Measurements from ENCODE around the gene COPS4.
"Not testable (repeated sequence)": the region's sequence is repeated elsewhere in the genome, so short reads cannot be mapped to it uniquely, and the experiment has no call there.

The COPS4 gene

GRCh38 chr4:83084956-83085355 lies 50.0 kb downstream of the COPS4 start:
- peak; percentile 26 for DNase-seq
- not testable (repeated sequence) for H4K91ac ChIP-seq (ENCODE audit: low read depth, low read length); H3K4ac ChIP-seq (ENCODE audit: low read depth, low read length); H3K79me1 ChIP-seq (ENCODE audit: low read length); H2BK120ac ChIP-seq (ENCODE audit: insufficient read depth, low read length, poor library complexity); H4K12ac ChIP-seq (ENCODE audit: low read depth, low read length); H2AK5ac ChIP-seq (ENCODE audit: low read length); H3K36me3 ChIP-seq (ENCODE audit: control insufficient read depth in 1 of 2, insufficient read depth in 2 of 2, low read length in 2 of 2); H3K9ac ChIP-seq (ENCODE audit: low read length); H3K9me3 ChIP-seq (ENCODE audit: insufficient read depth, low read depth, low read length); H3K4me2 ChIP-seq (ENCODE audit: low read length); H2AFZ ChIP-seq (ENCODE audit: insufficient read depth, low read length, poor library complexity); H3K23ac ChIP-seq (ENCODE audit: low read length); H2BK12ac ChIP-seq (ENCODE audit: low read length); H3K14ac ChIP-seq (ENCODE audit: low read length); H4K8ac ChIP-seq (ENCODE audit: low read depth, low read length); H3K18ac ChIP-seq (ENCODE audit: low read length); H3K27me3 ChIP-seq (ENCODE audit: insufficient read depth, low read length); H3K4me3 ChIP-seq (ENCODE audit: low read depth, low read length); H3K27ac ChIP-seq (ENCODE audit: low read depth, low read length); H3K4me1 ChIP-seq (ENCODE audit: control insufficient read depth in 1 of 2, insufficient read depth in 2 of 2, low read length in 2 of 2); H3K79me2 ChIP-seq (ENCODE audit: control insufficient read depth, insufficient read depth, low read length, poor library complexity); H2BK5ac ChIP-seq (ENCODE audit: low read depth, low read length, poor library complexity)
- no CpG with 5 or more reads among the region's 12 CpGs for WGBS (ENCODE audit: extremely low coverage, insufficient coverage, insufficient read length)

- H2BK12ac ChIP-seq (ENCODE audit: low read length) = no peak overlapping the region
- peaks cover 2 to 3% of the 10 kb centered on the region in 2 experiments for H3K36me3 ChIP-seq (ENCODE audit: control insufficient read depth in 1 of 2, insufficient read depth in 2 of 2, low read length in 2 of 2)
- no peak overlapping the region for H3K27ac ChIP-seq (ENCODE audit: low read depth, low read length)
- no peak overlapping the region for H2BK5ac ChIP-seq (ENCODE audit: low read depth, low read length, poor library complexity)
- H4K12ac ChIP-seq (ENCODE audit: low read depth, low read length) = no peak overlapping the region
- no peak overlapping the region for H2AK5ac ChIP-seq (ENCODE audit: low read length)
- no peak overlapping the region for H4K8ac ChIP-seq (ENCODE audit: low read depth, low read length)
- no peaks in the 10 kb centered on the region for H3K4me1 ChIP-seq (ENCODE audit: control insufficient read depth in 1 of 2, insufficient read depth in 2 of 2, low read length in 2 of 2)
- no peak overlapping the region for H2BK120ac ChIP-seq (ENCODE audit: insufficient read depth, low read length, poor library complexity)
- no peak overlapping the region for H3K4ac ChIP-seq (ENCODE audit: low read depth, low read length)
- H3K4me2 ChIP-seq (ENCODE audit: low read length) = no peak overlapping the region
- no peak overlapping the region for H2AFZ ChIP-seq (ENCODE audit: insufficient read depth, low read length, poor library complexity)
- H3K27me3 ChIP-seq (ENCODE audit: insufficient read depth, low read length) = no peaks in the 10 kb centered on the region
- H3K14ac ChIP-seq (ENCODE audit: low read length) = no peak overlapping the region
- H3K79me1 ChIP-seq (ENCODE audit: low read length) = no peaks in the 10 kb centered on the region
- no peaks in the 10 kb centered on the region for H3K79me2 ChIP-seq (ENCODE audit: control insufficient read depth, insufficient read depth, low read length, poor library complexity)
- no CpG with 5 or more reads among the region's 2 CpGs for WGBS (ENCODE audit: extremely low coverage, insufficient coverage, insufficient read length)
- no peak for DNase-seq
- no peak overlapping the region for H3K4me3 ChIP-seq (ENCODE audit: low read depth, low read length)
- H3K9me3 ChIP-seq (ENCODE audit: insufficient read depth, low read depth, low read length) = no peaks in the 10 kb centered on the region
- H3K18ac ChIP-seq (ENCODE audit: low read length) = no peak overlapping the region
- H3K23ac ChIP-seq (ENCODE audit: low read length) = no peak overlapping the region
- H4K91ac ChIP-seq (ENCODE audit: low read depth, low read length) = no peak overlapping the region
- H3K9ac ChIP-seq (ENCODE audit: low read length) = no peak overlapping the region
Measured at GRCh38 chr4:83089410-83090157, 54.6 kb downstream of the COPS4 start.

- Histone ChIP-seq H3K23ac (ENCODE audit: low read length) (no peak overlapping the region), H2BK5ac (ENCODE audit: low read depth, low read length, poor library complexity) (no peak overlapping the region), H3K79me2 (ENCODE audit: control insufficient read depth, insufficient read depth, low read length, poor library complexity) (no peaks in the 10 kb centered on the region), H3K4me3 (ENCODE audit: low read depth, low read length) (no peak overlapping the region), H2AK5ac (ENCODE audit: low read length) (no peak overlapping the region), H3K18ac (ENCODE audit: low read length) (no peak overlapping the region), H3K9me3 (ENCODE audit: insufficient read depth, low read depth, low read length) (no peaks in the 10 kb centered on the region), H2BK120ac (ENCODE audit: insufficient read depth, low read length, poor library complexity) (no peak overlapping the region), H4K91ac (ENCODE audit: low read depth, low read length) (no peak overlapping the region), H2AFZ (ENCODE audit: insufficient read depth, low read length, poor library complexity) (no peak overlapping the region), H3K4me2 (ENCODE audit: low read length) (no peak overlapping the region), H3K36me3 (ENCODE audit: control insufficient read depth in 1 of 2, insufficient read depth in 2 of 2, low read length in 2 of 2) (peaks cover 3 to 4% of the 10 kb centered on the region in 2 experiments), H4K12ac (ENCODE audit: low read depth, low read length) (no peak overlapping the region), H3K79me1 (ENCODE audit: low read length) (no peaks in the 10 kb centered on the region), H3K4ac (ENCODE audit: low read depth, low read length) (no peak overlapping the region), H3K14ac (ENCODE audit: low read length) (no peak overlapping the region), H3K4me1 (ENCODE audit: control insufficient read depth in 1 of 2, insufficient read depth in 2 of 2, low read length in 2 of 2) (no peaks in the 10 kb centered on the region), H3K9ac (ENCODE audit: low read length) (no peak overlapping the region), H3K27ac (ENCODE audit: low read depth, low read length) (no peak overlapping the region), H3K27me3 (ENCODE audit: insufficient read depth, low read length) (no peaks in the 10 kb centered on the region), H2BK12ac (ENCODE audit: low read length) (no peak overlapping the region), H4K8ac (ENCODE audit: low read depth, low read length) (no peak overlapping the region)
- no peak for DNase-seq
- no CpG with 5 or more reads among the region's 6 CpGs for WGBS (ENCODE audit: extremely low coverage, insufficient coverage, insufficient read length)
Measured at GRCh38 chr4:83093060-83093640, 58.2 kb downstream of the COPS4 start.

- Histone ChIP-seq H2BK120ac (ENCODE audit: insufficient read depth, low read length, poor library complexity) (no peak overlapping the region), H2BK12ac (ENCODE audit: low read length) (no peak overlapping the region), H3K4me1 (ENCODE audit: control insufficient read depth in 1 of 2, insufficient read depth in 2 of 2, low read length in 2 of 2) (no peaks in the 10 kb centered on the region), H3K36me3 (ENCODE audit: control insufficient read depth in 1 of 2, insufficient read depth in 2 of 2, low read length in 2 of 2) (peaks cover 3 to 4% of the 10 kb centered on the region in 2 experiments), H2AFZ (ENCODE audit: insufficient read depth, low read length, poor library complexity) (no peak overlapping the region), H3K9ac (ENCODE audit: low read length) (no peak overlapping the region), H4K8ac (ENCODE audit: low read depth, low read length) (no peak overlapping the region), H3K4me2 (ENCODE audit: low read length) (no peak overlapping the region), H3K14ac (ENCODE audit: low read length) (no peak overlapping the region), H4K91ac (ENCODE audit: low read depth, low read length) (no peak overlapping the region), H3K4ac (ENCODE audit: low read depth, low read length) (no peak overlapping the region), H2BK5ac (ENCODE audit: low read depth, low read length, poor library complexity) (no peak overlapping the region), H3K9me3 (ENCODE audit: insufficient read depth, low read depth, low read length) (no peaks in the 10 kb centered on the region), H3K27me3 (ENCODE audit: insufficient read depth, low read length) (no peaks in the 10 kb centered on the region), H3K18ac (ENCODE audit: low read length) (no peak overlapping the region), H3K4me3 (ENCODE audit: low read depth, low read length) (no peak overlapping the region), H3K27ac (ENCODE audit: low read depth, low read length) (no peak overlapping the region), H4K12ac (ENCODE audit: low read depth, low read length) (no peak overlapping the region), H3K23ac (ENCODE audit: low read length) (no peak overlapping the region), H3K79me1 (ENCODE audit: low read length) (no peaks in the 10 kb centered on the region), H3K79me2 (ENCODE audit: control insufficient read depth, insufficient read depth, low read length, poor library complexity) (no peaks in the 10 kb centered on the region), H2AK5ac (ENCODE audit: low read length) (no peak overlapping the region)
- no peak for DNase-seq
- no CpG with 5 or more reads among the region's 2 CpGs for WGBS (ENCODE audit: extremely low coverage, insufficient coverage, insufficient read length)
Measured at GRCh38 chr4:83096397-83096796, 61.4 kb downstream of the COPS4 start.
